Tibial nerve (tissue), 4 donors: ENCODE data around the gene PDLIM5. TPM values are rescaled to one million over a fixed set of nuclear protein-coding genes. Genes with fewer than 3 reads are reported as not detected.

Source experiments
- DNase-seq, 2 donors: peaks; one replicate each; pipeline ENCODE4 v3.0.0-alpha.2; 2019; ENCODE audit warnings: low spot score in 2 of 2
- H3K27ac ChIP-seq, 4 donors: fragments of 200-600 bp; sonication (generic) in 3 of 4; one replicate each; pipeline ENCODE4 v1.5.1; 2017 to 2019; ENCODE audit warnings: mild to moderate bottlenecking in 1 of 4
- H3K27me3 ChIP-seq, 2 donors: fragments of 200-600 bp; sonication (generic) in 1 of 2; one replicate each; pipeline versions ENCODE4 v1.5.1 to v1.6.0; 2017 to 2019
- H3K36me3 ChIP-seq, 3 donors: fragments of 200-600 bp; sonication (generic); one replicate each; pipeline ENCODE4 v1.5.1; 2018 to 2019
- H3K4me1 ChIP-seq, 4 donors: fragments of 200-600 bp; sonication (generic) in 3 of 4; one replicate each; pipeline ENCODE4 v1.5.1; 2017 to 2019
- H3K4me3 ChIP-seq, 4 donors: fragments of 200-600 bp; sonication (generic) in 3 of 4; one replicate each; pipeline ENCODE4 v1.5.1; 2017 to 2019; ENCODE audit warnings: mild to moderate bottlenecking in 1 of 4, moderate library complexity in 1 of 4
- H3K9me3 ChIP-seq, 4 donors: fragments of 200-600 bp; sonication (generic) in 3 of 4; one replicate each; pipeline ENCODE4 v1.5.1; 2017 to 2019
- EP300 ChIP-seq, 2 donors: sonication (generic); formaldehyde crosslinking; IDR thresholded peaks; one replicate each; pipeline ENCODE4 v1.6.1; 2017; ENCODE audit warnings: antibody characterized with exemption in 2 of 2, mild to moderate bottlenecking in 1 of 2
- POLR2A ChIP-seq, 2 donors: fragments of 450-650 bp; IDR thresholded peaks; one replicate each; pipeline ENCODE4 v1.6.1; 2017; ENCODE audit warnings: antibody characterized with exemption in 2 of 2, mild to moderate bottlenecking in 2 of 2, moderate library complexity in 2 of 2
- WGBS, 2 donors: methylation state at CpG; one replicate each; pipeline ENCODE4 v1.1.5; 2018; 5-methylcytosine and 5-hydroxymethylcytosine counted together
- total RNA-seq, 4 donors: library from RNA; depleted of rRNA; stranded (reverse); fragments of >200 nt; gene quantifications; one replicate each; pipeline ENCODE4 v1.1.0, GENCODE V29; 2016
- TF ChIP-seq, protein P1 (sequence below), 5 experiments: fragments of 200-600 bp in 3 of 5; fragments of 450-650 bp in 2 of 5; sonication (generic) in 3 of 5; IDR thresholded peaks; one replicate each; pipeline ENCODE4 v1.5.1; 2016 to 2019; ENCODE audit warnings: antibody characterized with exemption in 5 of 5, mild to moderate bottlenecking in 3 of 5, moderate library complexity in 2 of 5

PDLIM5 gene
- total RNA-seq, 4 donors from 2014 or later, result 73.5 to 117 (median 98.2) TPM

DNA sequence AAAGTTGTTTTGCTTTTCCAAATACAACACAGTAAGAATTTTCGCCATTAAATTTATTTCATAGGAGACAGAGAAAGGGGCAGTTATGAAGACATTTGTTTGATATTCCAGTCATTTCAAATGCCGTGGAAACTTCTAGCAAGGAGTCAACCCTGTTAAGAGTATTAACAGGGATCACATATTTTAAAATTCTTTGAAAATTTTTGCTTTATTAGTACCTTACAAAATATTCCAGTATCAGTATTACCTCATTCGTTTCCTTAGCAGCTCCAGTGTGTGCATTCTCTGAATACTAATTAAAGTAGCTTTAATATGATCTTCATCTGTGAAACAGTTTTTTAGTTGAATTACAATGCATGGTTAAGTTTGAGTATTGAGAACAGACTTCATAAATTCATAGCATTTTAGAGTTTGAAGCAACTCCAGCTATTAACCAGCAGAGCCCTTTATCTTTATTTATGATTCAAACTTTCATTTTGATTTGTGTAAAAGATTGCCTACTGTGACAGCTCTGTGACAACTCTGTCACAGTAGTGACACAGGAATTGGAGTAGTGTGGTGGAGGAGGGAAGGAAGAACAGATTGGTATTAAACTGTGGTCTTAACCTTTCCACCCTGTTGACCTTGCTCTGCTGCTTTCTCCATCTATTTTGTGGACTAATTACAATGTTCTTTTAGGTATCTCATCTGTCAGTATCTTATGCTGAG lies 86.3 kb downstream of the PDLIM5 start:
- Histone ChIP-seq H3K27ac (no peak overlapping the region), H3K4me3 (no peak overlapping the region), H3K27me3 (no peaks in the 10 kb centered on the region), H3K9me3 (no peaks in the 10 kb centered on the region), H3K36me3 (no peaks in the 10 kb centered on the region), H3K4me1 (peaks cover 3 to 51% (median 14%) of the 10 kb centered on the region in 4 donors)
- DNase-seq, result no peak
- WGBS, 2 donors, result 74 to 75% methylated on average over 3 of the region's 3 CpGs
- no peak for TF ChIP-seq EP300 (IDR thresholded peaks at IDR 0.05)
- TF ChIP-seq POLR2A (IDR thresholded peaks at IDR 0.05), result no peak
- TF ChIP-seq, protein P1, sequence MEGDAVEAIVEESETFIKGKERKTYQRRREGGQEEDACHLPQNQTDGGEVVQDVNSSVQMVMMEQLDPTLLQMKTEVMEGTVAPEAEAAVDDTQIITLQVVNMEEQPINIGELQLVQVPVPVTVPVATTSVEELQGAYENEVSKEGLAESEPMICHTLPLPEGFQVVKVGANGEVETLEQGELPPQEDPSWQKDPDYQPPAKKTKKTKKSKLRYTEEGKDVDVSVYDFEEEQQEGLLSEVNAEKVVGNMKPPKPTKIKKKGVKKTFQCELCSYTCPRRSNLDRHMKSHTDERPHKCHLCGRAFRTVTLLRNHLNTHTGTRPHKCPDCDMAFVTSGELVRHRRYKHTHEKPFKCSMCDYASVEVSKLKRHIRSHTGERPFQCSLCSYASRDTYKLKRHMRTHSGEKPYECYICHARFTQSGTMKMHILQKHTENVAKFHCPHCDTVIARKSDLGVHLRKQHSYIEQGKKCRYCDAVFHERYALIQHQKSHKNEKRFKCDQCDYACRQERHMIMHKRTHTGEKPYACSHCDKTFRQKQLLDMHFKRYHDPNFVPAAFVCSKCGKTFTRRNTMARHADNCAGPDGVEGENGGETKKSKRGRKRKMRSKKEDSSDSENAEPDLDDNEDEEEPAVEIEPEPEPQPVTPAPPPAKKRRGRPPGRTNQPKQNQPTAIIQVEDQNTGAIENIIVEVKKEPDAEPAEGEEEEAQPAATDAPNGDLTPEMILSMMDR (IDR thresholded peaks at IDR 0.05), result no peak

DNA sequence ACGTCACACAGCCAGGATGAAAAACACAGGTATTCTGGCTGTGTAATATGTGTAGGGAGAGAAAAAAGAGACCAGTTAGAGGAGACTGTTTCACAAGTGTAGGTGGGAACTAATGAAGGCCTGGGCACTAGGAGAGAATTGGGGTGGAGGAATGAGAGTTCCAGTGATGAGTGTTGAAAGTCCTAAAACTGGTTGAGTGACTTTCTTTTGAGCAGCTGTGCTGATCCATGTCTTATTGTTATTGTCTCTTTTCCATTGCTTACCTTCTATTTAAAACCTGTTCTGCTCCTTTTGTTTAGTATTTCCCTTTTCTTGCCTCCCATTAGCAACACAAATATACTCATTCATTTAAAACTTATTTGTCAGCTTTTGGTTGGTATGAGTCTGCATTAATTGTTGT lies 88.7 kb downstream of the PDLIM5 start:
- 92 to 95% methylated on average over 1 of the region's 1 CpG for WGBS, 2 donors
- Histone ChIP-seq H3K9me3 (no peaks in the 10 kb centered on the region), H3K36me3 (no peaks in the 10 kb centered on the region), H3K4me1 (peaks cover 0 to 42% (median 9%) of the 10 kb centered on the region in 4 donors), H3K27me3 (no peaks in the 10 kb centered on the region), H3K27ac (no peak overlapping the region), H3K4me3 (no peak overlapping the region)
- no peak for DNase-seq
- TF ChIP-seq, protein P1 (IDR thresholded peaks at IDR 0.05), result no peak
- TF ChIP-seq EP300 (IDR thresholded peaks at IDR 0.05) (no peak), POLR2A (IDR thresholded peaks at IDR 0.05) (no peak)

- H3K4me3 ChIP-seq, result no peak overlapping the region
- no peaks in the 10 kb centered on the region for H3K9me3 ChIP-seq
- H3K27ac ChIP-seq, result peak overlapping the region in 1 of 4 donors; percentile 25
- TF ChIP-seq POLR2A (IDR thresholded peaks at IDR 0.05) (no peak), EP300 (IDR thresholded peaks at IDR 0.05) (no peak)
- TF ChIP-seq, protein P1 (IDR thresholded peaks at IDR 0.05), result no peak
- H3K4me1 ChIP-seq, result peaks cover 0 to 29% (median 2%) of the 10 kb centered on the region in 4 donors
- H3K36me3 ChIP-seq, result no peaks in the 10 kb centered on the region
- no peak for DNase-seq
- WGBS, 2 donors, result 63 to 76% methylated on average over 2 of the region's 2 CpGs
- no peaks in the 10 kb centered on the region for H3K27me3 ChIP-seq
These were observed 93.1 kb downstream of the PDLIM5 start for GRCh38 chr4:94544811-94545210.

DNA sequence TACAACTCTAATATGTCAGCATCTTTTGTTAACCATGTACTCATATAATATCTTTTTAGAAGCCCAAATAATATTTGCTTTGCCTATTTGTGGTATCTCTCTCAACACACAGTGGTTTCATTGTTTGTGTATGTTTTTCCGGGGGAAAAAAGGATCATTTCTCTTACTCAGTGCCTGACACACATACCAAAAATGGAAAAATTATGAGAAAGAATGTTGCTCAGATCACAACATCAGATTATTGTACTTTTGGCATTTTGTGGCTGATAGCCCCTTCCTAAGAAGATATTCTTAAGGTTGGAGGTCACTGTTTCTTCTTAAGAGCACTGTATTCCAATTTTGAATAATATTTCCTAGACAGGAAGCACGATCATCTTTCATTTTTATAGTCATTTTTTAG lies 93.6 kb downstream of the PDLIM5 start:
- H3K27ac ChIP-seq, result peak overlapping the region in 2 of 4 donors; percentile 8 to 25
- no peaks in the 10 kb centered on the region for H3K27me3 ChIP-seq
- TF ChIP-seq EP300 (IDR thresholded peaks at IDR 0.05) (no peak), POLR2A (IDR thresholded peaks at IDR 0.05) (no peak)
- TF ChIP-seq, protein P1 (IDR thresholded peaks at IDR 0.05), result no peak
- no peak overlapping the region for H3K4me3 ChIP-seq
- WGBS, 2 donors, result 25 to 31% methylated on average over 2 of the region's 2 CpGs
- H3K9me3 ChIP-seq, result no peaks in the 10 kb centered on the region
- no peak for DNase-seq
- H3K4me1 ChIP-seq, result peaks cover 0 to 29% (median 2%) of the 10 kb centered on the region in 4 donors
- no peaks in the 10 kb centered on the region for H3K36me3 ChIP-seq

GRCh38 chr4:94546949-94547348 lies 95.2 kb downstream of the PDLIM5 start:
- Histone ChIP-seq H3K36me3 (no peaks in the 10 kb centered on the region), H3K4me3 (no peak overlapping the region), H3K27ac (no peak overlapping the region), H3K27me3 (no peaks in the 10 kb centered on the region), H3K9me3 (no peaks in the 10 kb centered on the region), H3K4me1 (peaks cover 0 to 35% (median 2%) of the 10 kb centered on the region in 4 donors)
- no peak for TF ChIP-seq EP300 (IDR thresholded peaks at IDR 0.05)
- no peak for TF ChIP-seq POLR2A (IDR thresholded peaks at IDR 0.05)
- TF ChIP-seq, protein P1 (IDR thresholded peaks at IDR 0.05), result no peak
- no peak for DNase-seq
- WGBS, 2 donors, result 95 to 100% methylated on average over 3 of the region's 3 CpGs
